ENCODE measurements around the gene PUS7L.

DNA sequence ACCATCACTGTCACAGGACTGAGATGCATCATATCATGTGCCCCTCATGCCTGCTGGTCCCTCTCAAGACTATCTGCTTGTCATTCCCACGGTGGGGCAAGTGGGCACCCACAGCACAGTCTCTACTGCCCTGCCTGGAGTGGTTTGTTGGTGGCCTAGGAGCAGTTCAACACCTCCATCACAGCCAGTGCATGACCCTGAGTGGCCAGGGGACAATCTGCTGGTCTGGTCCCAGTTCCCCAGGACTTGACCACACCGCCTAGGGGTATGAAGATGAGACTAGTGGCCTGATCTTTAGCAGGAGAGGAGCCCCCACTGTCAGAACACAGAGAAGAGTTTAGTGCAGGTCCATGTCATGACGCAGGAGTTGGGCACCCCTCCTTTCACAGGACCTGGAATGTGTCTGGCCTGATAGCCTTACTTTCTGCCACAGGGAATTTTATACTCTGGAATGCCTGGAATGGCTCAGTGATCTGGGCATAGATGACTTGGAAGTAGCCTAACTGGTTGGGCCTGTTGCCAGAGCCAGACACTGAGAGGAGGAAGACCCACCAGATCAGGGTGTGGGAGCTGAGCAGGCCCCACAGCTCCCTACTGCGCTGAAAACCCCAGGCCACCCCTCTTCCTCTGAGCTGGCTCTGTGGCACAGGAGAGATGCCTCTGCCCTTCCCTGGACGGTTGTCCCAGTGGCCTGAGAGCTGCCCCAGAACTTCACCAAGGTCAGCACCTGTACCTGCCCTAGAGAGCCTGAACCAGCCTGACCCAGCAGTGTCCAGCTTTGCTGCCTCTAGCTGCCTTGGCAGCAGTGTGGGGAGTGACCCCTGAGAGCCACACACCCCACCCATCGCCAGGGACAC lies 83.3 kb downstream of the PUS7L start:
- TF ChIP-seq ZNF830 (tag by site-specific recombination; IDR thresholded peaks at IDR 0.05; ENCODE audit: low read depth), result no peak
- no peak for TF ChIP-seq GLI4 (tag by site-specific recombination; IDR thresholded peaks at IDR 0.05)
- TF ChIP-seq, protein P1, sequence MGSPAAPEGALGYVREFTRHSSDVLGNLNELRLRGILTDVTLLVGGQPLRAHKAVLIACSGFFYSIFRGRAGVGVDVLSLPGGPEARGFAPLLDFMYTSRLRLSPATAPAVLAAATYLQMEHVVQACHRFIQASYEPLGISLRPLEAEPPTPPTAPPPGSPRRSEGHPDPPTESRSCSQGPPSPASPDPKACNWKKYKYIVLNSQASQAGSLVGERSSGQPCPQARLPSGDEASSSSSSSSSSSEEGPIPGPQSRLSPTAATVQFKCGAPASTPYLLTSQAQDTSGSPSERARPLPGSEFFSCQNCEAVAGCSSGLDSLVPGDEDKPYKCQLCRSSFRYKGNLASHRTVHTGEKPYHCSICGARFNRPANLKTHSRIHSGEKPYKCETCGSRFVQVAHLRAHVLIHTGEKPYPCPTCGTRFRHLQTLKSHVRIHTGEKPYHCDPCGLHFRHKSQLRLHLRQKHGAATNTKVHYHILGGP (tag by site-specific recombination; IDR thresholded peaks at IDR 0.05), result no peak
- no peak for TF ChIP-seq HOXA7 (CRISPR knock-in tag; IDR thresholded peaks at IDR 0.05; ENCODE audit: borderline replicate concordance)
- TF ChIP-seq, protein P2, sequence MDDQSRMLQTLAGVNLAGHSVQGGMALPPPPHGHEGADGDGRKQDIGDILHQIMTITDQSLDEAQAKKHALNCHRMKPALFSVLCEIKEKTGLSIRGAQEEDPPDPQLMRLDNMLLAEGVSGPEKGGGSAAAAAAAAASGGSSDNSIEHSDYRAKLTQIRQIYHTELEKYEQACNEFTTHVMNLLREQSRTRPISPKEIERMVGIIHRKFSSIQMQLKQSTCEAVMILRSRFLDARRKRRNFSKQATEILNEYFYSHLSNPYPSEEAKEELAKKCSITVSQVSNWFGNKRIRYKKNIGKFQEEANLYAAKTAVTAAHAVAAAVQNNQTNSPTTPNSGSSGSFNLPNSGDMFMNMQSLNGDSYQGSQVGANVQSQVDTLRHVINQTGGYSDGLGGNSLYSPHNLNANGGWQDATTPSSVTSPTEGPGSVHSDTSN (CRISPR knock-in tag; IDR thresholded peaks at IDR 0.05), result no peak
- no peak for TF ChIP-seq ZNF561 (tag by site-specific recombination; IDR thresholded peaks at IDR 0.05; ENCODE audit: borderline replicate concordance)
- no peak for TF ChIP-seq ZNF138 (tag by site-specific recombination; IDR thresholded peaks at IDR 0.05; ENCODE audit: borderline replicate concordance)
- TF ChIP-seq, protein P3, sequence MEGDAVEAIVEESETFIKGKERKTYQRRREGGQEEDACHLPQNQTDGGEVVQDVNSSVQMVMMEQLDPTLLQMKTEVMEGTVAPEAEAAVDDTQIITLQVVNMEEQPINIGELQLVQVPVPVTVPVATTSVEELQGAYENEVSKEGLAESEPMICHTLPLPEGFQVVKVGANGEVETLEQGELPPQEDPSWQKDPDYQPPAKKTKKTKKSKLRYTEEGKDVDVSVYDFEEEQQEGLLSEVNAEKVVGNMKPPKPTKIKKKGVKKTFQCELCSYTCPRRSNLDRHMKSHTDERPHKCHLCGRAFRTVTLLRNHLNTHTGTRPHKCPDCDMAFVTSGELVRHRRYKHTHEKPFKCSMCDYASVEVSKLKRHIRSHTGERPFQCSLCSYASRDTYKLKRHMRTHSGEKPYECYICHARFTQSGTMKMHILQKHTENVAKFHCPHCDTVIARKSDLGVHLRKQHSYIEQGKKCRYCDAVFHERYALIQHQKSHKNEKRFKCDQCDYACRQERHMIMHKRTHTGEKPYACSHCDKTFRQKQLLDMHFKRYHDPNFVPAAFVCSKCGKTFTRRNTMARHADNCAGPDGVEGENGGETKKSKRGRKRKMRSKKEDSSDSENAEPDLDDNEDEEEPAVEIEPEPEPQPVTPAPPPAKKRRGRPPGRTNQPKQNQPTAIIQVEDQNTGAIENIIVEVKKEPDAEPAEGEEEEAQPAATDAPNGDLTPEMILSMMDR (tag by site-specific recombination; IDR thresholded peaks at IDR 0.05), result no peak
- TF ChIP-seq, protein P4, sequence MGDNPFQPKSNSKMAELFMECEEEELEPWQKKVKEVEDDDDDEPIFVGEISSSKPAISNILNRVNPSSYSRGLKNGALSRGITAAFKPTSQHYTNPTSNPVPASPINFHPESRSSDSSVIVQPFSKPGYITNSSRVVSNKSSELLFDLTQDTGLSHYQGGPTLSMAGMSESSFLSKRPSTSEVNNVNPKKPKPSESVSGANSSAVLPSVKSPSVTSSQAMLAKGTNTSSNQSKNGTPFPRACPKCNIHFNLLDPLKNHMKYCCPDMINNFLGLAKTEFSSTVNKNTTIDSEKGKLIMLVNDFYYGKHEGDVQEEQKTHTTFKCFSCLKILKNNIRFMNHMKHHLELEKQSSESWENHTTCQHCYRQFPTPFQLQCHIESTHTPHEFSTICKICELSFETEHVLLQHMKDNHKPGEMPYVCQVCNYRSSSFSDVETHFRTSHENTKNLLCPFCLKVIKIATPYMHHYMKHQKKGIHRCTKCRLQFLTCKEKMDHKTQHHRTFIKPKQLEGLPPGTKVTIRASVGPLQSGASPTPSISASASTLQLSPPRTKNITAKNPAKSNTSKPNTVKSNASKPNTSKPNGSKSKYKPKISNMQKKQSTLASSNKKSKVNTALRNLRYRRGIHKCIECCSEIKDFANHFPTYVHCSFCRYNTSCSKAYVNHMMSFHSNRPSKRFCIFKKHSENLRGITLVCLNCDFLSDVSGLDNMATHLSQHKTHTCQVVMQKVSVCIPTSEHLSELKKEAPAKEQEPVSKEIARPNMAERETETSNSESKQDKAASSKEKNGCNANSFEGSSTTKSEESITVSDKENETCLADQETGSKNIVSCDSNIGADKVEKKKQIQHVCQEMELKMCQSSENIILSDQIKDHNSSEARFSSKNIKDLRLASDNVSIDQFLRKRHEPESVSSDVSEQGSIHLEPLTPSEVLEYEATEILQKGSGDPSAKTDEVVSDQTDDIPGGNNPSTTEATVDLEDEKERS (tag by site-specific recombination; IDR thresholded peaks at IDR 0.05), result no peak
- TF ChIP-seq ZNF121 (tag by site-specific recombination; IDR thresholded peaks at IDR 0.05), result no peak
- no peak for TF ChIP-seq ZNF629 (tag by site-specific recombination; IDR thresholded peaks at IDR 0.05)
- TF ChIP-seq, protein P5, sequence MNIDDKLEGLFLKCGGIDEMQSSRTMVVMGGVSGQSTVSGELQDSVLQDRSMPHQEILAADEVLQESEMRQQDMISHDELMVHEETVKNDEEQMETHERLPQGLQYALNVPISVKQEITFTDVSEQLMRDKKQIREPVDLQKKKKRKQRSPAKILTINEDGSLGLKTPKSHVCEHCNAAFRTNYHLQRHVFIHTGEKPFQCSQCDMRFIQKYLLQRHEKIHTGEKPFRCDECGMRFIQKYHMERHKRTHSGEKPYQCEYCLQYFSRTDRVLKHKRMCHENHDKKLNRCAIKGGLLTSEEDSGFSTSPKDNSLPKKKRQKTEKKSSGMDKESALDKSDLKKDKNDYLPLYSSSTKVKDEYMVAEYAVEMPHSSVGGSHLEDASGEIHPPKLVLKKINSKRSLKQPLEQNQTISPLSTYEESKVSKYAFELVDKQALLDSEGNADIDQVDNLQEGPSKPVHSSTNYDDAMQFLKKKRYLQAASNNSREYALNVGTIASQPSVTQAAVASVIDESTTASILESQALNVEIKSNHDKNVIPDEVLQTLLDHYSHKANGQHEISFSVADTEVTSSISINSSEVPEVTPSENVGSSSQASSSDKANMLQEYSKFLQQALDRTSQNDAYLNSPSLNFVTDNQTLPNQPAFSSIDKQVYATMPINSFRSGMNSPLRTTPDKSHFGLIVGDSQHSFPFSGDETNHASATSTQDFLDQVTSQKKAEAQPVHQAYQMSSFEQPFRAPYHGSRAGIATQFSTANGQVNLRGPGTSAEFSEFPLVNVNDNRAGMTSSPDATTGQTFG (tag by site-specific recombination; IDR thresholded peaks at IDR 0.05; ENCODE audit: borderline replicate concordance), result no peak
